Hepatocyte (in vitro differentiated cells): Measurements from ENCODE around the gene HYLS1.

Source experiments
- EZH2phosphoT487 ChIP-seq: fragments of 200-600 bp; sonication (generic); IDR thresholded peaks from one replicate; pipeline ENCODE4 v1.6.1; 2018; ENCODE audit warnings: antibody characterized with exemption, mild to moderate bottlenecking, low read depth, moderate library complexity; ENCODE audit not compliant: unreplicated experiment, severe bottlenecking
- TF ChIP-seq, protein P1 (sequence below): fragments of 200-600 bp; sonication (generic); IDR thresholded peaks from 2 replicates; pipeline ENCODE4 v1.5.1; 2016; ENCODE audit warnings: antibody characterized with exemption, mild to moderate bottlenecking; ENCODE audit not compliant: poor library complexity

DNA sequence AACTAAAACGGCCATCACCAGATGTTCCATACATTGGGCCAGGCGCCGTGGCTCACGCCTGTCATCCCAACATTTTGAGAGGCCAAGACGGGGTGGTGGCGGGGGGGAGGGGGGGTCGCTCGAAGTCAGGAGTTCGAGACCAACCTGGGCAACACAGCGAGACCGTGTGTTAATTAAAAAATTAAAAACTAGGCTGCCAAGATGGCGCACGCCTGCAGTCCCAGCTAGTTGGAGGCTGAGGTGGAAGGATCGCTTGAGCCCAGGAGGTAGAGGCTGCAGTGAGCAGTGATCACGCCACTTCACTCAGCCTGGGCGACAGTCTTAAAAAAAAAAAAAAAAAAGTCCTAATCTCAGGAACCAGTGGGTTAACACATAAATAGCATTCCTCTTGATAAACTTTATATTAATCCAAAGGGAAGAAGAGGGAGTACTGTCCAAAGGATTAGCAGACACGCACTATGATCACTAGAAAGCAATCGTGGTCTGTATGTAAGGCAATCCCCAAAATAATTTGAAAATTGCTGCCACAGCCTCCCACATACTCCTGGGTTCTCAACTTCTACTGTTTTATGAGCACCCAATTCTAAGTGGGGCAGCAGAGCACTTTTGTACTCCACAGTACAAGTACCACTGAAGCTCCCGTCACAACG, 14.9 kb downstream of the HYLS1 start:
- TF ChIP-seq EZH2phosphoT487, result no peak
- TF ChIP-seq, protein P1, sequence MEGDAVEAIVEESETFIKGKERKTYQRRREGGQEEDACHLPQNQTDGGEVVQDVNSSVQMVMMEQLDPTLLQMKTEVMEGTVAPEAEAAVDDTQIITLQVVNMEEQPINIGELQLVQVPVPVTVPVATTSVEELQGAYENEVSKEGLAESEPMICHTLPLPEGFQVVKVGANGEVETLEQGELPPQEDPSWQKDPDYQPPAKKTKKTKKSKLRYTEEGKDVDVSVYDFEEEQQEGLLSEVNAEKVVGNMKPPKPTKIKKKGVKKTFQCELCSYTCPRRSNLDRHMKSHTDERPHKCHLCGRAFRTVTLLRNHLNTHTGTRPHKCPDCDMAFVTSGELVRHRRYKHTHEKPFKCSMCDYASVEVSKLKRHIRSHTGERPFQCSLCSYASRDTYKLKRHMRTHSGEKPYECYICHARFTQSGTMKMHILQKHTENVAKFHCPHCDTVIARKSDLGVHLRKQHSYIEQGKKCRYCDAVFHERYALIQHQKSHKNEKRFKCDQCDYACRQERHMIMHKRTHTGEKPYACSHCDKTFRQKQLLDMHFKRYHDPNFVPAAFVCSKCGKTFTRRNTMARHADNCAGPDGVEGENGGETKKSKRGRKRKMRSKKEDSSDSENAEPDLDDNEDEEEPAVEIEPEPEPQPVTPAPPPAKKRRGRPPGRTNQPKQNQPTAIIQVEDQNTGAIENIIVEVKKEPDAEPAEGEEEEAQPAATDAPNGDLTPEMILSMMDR, result no peak
